ENCODE measurements around the gene FAM186B. TPM values are rescaled to one million over a fixed set of nuclear protein-coding genes. Genes with fewer than 3 reads are reported as not detected.

Gene FAM186B
- total RNA-seq, 4 donors from 2014 or later: 0.31 to 0.69 TPM; not detected in 2

- no peak overlapping the region for H3K4me3 ChIP-seq
- no peaks in the 10 kb centered on the region for H3K9me3 ChIP-seq
- no peak overlapping the region for H3K27ac ChIP-seq
- 33% methylated on average over 1 of the region's 12 CpGs; no CpG with 5 or more reads in 1 of the 2 donors for WGBS, 2 donors (ENCODE audit: low coverage in 1 of 2)
- no peaks in the 10 kb centered on the region for H3K4me1 ChIP-seq
- no peak for ATAC-seq
- TF ChIP-seq CTCF (IDR thresholded peaks at IDR 0.05): no peak
- TF ChIP-seq EP300 (IDR thresholded peaks at IDR 0.05): no peak
- TF ChIP-seq POLR2A (IDR thresholded peaks at IDR 0.05): no peak
- no peak for TF ChIP-seq POLR2AphosphoS5 (IDR thresholded peaks at IDR 0.05)
- peaks cover 0 to 60% of the 10 kb centered on the region in 2 donors for H3K36me3 ChIP-seq
- H3K27me3 ChIP-seq: no peaks in the 10 kb centered on the region
Observed at GRCh38 chr12:49556391-49557186, 48.9 kb downstream of the FAM186B start.

GRCh38 chr12:49555631-49556390, 49.6 kb downstream of the FAM186B start:
- H3K36me3 ChIP-seq: peaks cover 0 to 52% of the 10 kb centered on the region in 2 donors
- no peak overlapping the region for H3K27ac ChIP-seq
- H3K27me3 ChIP-seq: no peaks in the 10 kb centered on the region
- no peak for ATAC-seq
- no peak overlapping the region for H3K4me3 ChIP-seq
- no peak for TF ChIP-seq POLR2AphosphoS5 (IDR thresholded peaks at IDR 0.05)
- TF ChIP-seq CTCF (IDR thresholded peaks at IDR 0.05): no peak
- no peak for TF ChIP-seq POLR2A (IDR thresholded peaks at IDR 0.05)
- no peak for TF ChIP-seq EP300 (IDR thresholded peaks at IDR 0.05)
- H3K9me3 ChIP-seq: no peaks in the 10 kb centered on the region
- WGBS, 2 donors (ENCODE audit: low coverage in 1 of 2): 100% methylated on average over 3 of the region's 18 CpGs; no CpG with 5 or more reads in 1 of the 2 donors
- H3K4me1 ChIP-seq: no peaks in the 10 kb centered on the region

GRCh38 chr12:49554266-49554665, 51.2 kb downstream of the FAM186B start:
- no peak overlapping the region for H3K27ac ChIP-seq
- 54% methylated on average over 8 of the region's 15 CpGs; no CpG with 5 or more reads in 1 of the 2 donors for WGBS, 2 donors (ENCODE audit: low coverage in 1 of 2)
- H3K4me1 ChIP-seq: peaks cover 0 to 5% (median 1%) of the 10 kb centered on the region in 3 donors
- H3K36me3 ChIP-seq: peaks cover 0 to 37% of the 10 kb centered on the region in 2 donors
- H3K27me3 ChIP-seq: peaks cover 10% of the 10 kb centered on the region
- no peak for ATAC-seq
- no peak overlapping the region for H3K4me3 ChIP-seq
- no peak for TF ChIP-seq CTCF (IDR thresholded peaks at IDR 0.05)
- no peak for TF ChIP-seq EP300 (IDR thresholded peaks at IDR 0.05)
- TF ChIP-seq POLR2AphosphoS5 (IDR thresholded peaks at IDR 0.05): no peak
- TF ChIP-seq POLR2A (IDR thresholded peaks at IDR 0.05): no peak
- H3K9me3 ChIP-seq: no peaks in the 10 kb centered on the region

GRCh38 chr12:49553512-49554088, 51.8 kb downstream of the FAM186B start:
- TF ChIP-seq EP300 (IDR thresholded peaks at IDR 0.05): no peak
- TF ChIP-seq CTCF (IDR thresholded peaks at IDR 0.05): peak in 1 of 4 experiments; percentile 11
- no peak for TF ChIP-seq POLR2AphosphoS5 (IDR thresholded peaks at IDR 0.05)
- Histone ChIP-seq H3K27ac (no peak overlapping the region), H3K36me3 (peaks cover 0 to 30% of the 10 kb centered on the region in 2 donors), H3K4me1 (peaks cover 0 to 12% (median 8%) of the 10 kb centered on the region in 3 donors), H3K9me3 (no peaks in the 10 kb centered on the region), H3K27me3 (peaks cover 17% of the 10 kb centered on the region), H3K4me3 (no peak overlapping the region)
- 63 to 73% methylated on average over 1 to 2 of the region's 2 CpGs for WGBS, 2 donors (ENCODE audit: low coverage in 1 of 2)
- ATAC-seq: no peak
